GM12891 (cell line): ENCODE results near the gene FOS.

Experiments
- POLR2A ChIP-seq: IDR thresholded peaks from 2 replicates; pipeline ENCODE4 v1.6.1; 2011; ENCODE audit warnings: low read depth, low read length, control low read depth
- SPI1 ChIP-seq: IDR thresholded peaks from 2 replicates; pipeline ENCODE4 v1.6.1; 2011; ENCODE audit warnings: low read depth, low read length, control low read depth

DNA sequence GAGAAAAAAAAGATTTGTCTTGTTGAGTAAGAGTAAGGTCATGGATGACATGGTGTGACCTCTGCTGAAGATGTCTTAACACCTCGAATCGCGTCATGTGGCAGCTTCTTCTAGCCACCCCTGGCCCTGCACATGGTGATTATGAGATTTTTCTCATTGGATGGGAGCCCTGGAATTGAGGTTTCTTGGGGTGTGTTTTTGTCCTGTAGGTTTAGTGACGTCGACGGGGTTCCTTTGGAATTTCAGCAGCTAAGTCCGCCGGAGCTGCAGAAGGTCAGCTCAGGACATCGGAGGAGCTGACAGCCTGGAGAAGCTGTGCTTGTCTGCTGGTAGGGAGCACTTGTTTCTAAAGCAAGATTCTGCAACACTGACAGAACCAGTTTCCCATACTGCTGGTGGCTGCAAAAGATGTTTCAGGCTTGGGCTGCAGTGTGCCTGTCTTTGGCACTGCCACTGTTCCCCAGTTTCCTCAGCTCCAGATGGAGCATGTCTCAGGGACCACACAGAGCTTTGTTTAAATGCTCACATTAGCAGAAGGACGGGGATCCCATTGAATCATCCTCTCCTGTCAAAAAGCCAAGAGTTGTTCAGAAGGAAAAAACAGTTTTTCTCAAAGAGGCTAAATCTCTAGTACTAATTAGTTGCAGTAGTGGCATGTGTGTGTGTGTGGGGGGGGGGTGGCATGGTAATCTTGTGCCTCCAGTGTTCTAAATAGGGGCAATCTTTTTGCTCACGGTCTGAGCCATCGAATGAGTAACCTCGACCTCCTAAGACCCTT, 5.2 kb upstream of the FOS start:
- no peak for TF ChIP-seq POLR2A
- TF ChIP-seq SPI1, result no peak
